ENCODE results near the gene CCNY. TPM values are rescaled to one million over a fixed set of nuclear protein-coding genes. Genes with fewer than 3 reads are reported as not detected.

The CCNY gene
- total RNA-seq, 1 donor from 2014 or later, result 41.3 TPM

GRCh38 chr10:35359056-35359455, 22.7 kb downstream of the CCNY start:
- Histone ChIP-seq H3K36me3 (ENCODE audit: control insufficient read depth, insufficient read depth, low read length) (no peaks in the 10 kb centered on the region), H3K4me3 (ENCODE audit: low read depth, low read length) (no peak overlapping the region), H3K27me3 (ENCODE audit: control insufficient read depth, insufficient read depth, low read length) (no peaks in the 10 kb centered on the region)
- no peak for TF ChIP-seq CTCF (IDR thresholded peaks at IDR 0.05; ENCODE audit: insufficient read depth, low read length, poor library complexity, severe bottlenecking)
- DNase-seq (ENCODE audit: low read depth), result no peak

GRCh38 chr10:35359873-35360272, 23.6 kb downstream of the CCNY start:
- H3K27me3 ChIP-seq (ENCODE audit: control insufficient read depth, insufficient read depth, low read length), result no peaks in the 10 kb centered on the region
- TF ChIP-seq CTCF (IDR thresholded peaks at IDR 0.05; ENCODE audit: insufficient read depth, low read length, poor library complexity, severe bottlenecking), result no peak
- no peaks in the 10 kb centered on the region for H3K36me3 ChIP-seq (ENCODE audit: control insufficient read depth, insufficient read depth, low read length)
- DNase-seq (ENCODE audit: low read depth), result no peak
- H3K4me3 ChIP-seq (ENCODE audit: low read depth, low read length), result no peak overlapping the region

- no peak for DNase-seq (ENCODE audit: low read depth)
- Histone ChIP-seq H3K36me3 (ENCODE audit: control insufficient read depth, insufficient read depth, low read length) (no peaks in the 10 kb centered on the region), H3K4me3 (ENCODE audit: low read depth, low read length) (no peak overlapping the region), H3K27me3 (ENCODE audit: control insufficient read depth, insufficient read depth, low read length) (no peaks in the 10 kb centered on the region)
- no peak for TF ChIP-seq CTCF (IDR thresholded peaks at IDR 0.05; ENCODE audit: insufficient read depth, low read length, poor library complexity, severe bottlenecking)
Observed at GRCh38 chr10:35362701-35363350, 26.5 kb downstream of the CCNY start.

- no peaks in the 10 kb centered on the region for H3K36me3 ChIP-seq (ENCODE audit: control insufficient read depth, insufficient read depth, low read length)
- H3K27me3 ChIP-seq (ENCODE audit: control insufficient read depth, insufficient read depth, low read length), result no peaks in the 10 kb centered on the region
- no peak overlapping the region for H3K4me3 ChIP-seq (ENCODE audit: low read depth, low read length)
- no peak for DNase-seq (ENCODE audit: low read depth)
- no peak for TF ChIP-seq CTCF (IDR thresholded peaks at IDR 0.05; ENCODE audit: insufficient read depth, low read length, poor library complexity, severe bottlenecking)
Observed at GRCh38 chr10:35363587-35363986, 27.3 kb downstream of the CCNY start.

GRCh38 chr10:35364808-35365207, 28.5 kb downstream of the CCNY start:
- DNase-seq (ENCODE audit: low read depth), result no peak
- TF ChIP-seq CTCF (IDR thresholded peaks at IDR 0.05; ENCODE audit: insufficient read depth, low read length, poor library complexity, severe bottlenecking), result no peak
- Histone ChIP-seq H3K27me3 (ENCODE audit: control insufficient read depth, insufficient read depth, low read length) (no peaks in the 10 kb centered on the region), H3K36me3 (ENCODE audit: control insufficient read depth, insufficient read depth, low read length) (no peaks in the 10 kb centered on the region), H3K4me3 (ENCODE audit: low read depth, low read length) (no peak overlapping the region)

- H3K27me3 ChIP-seq (ENCODE audit: control insufficient read depth, insufficient read depth, low read length), result no peaks in the 10 kb centered on the region
- no peak for TF ChIP-seq CTCF (IDR thresholded peaks at IDR 0.05; ENCODE audit: insufficient read depth, low read length, poor library complexity, severe bottlenecking)
Observed at GRCh38 chr10:35365994-35366393, 29.7 kb downstream of the CCNY start.

More at GRCh38 chr10:35365994-35366393, 29.7 kb downstream of the CCNY start:
- Histone ChIP-seq H3K36me3 (ENCODE audit: control insufficient read depth, insufficient read depth, low read length) (no peaks in the 10 kb centered on the region), H3K4me3 (ENCODE audit: low read depth, low read length) (no peak overlapping the region)
- no peak for DNase-seq (ENCODE audit: low read depth)

All from kidney epithelial cell (primary cell).